GM18858 (cell line): ENCODE measurements around the gene PPP1R1C.

Experiments
- ATAC-seq: cut with Tn5 transposase; IDR thresholded peaks from one replicate; pipeline ENCODE4 v1.9.1; 2021; ENCODE audit not compliant: unreplicated experiment

Gene PPP1R1C

DNA sequence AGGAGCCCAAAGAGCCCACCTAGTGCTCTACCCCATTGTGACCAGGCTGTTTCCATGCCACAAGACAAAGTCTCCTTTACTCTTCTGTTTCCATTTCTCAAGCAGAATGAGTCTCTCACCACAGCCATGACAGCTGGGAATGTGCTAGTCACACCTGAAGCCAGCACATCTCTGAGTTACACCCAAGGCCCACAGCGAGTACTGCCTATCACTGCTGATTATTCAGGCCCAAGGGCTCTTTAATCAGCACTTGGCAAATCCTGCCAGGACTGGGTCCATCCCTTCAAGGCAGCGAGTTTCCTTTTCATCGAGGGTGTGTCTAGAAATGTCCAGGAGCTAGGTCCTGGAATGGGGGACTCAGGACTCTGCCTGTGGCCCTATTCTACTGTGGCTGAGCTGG, 14.6 kb upstream of the PPP1R1C start:
- ATAC-seq, result no peak

DNA sequence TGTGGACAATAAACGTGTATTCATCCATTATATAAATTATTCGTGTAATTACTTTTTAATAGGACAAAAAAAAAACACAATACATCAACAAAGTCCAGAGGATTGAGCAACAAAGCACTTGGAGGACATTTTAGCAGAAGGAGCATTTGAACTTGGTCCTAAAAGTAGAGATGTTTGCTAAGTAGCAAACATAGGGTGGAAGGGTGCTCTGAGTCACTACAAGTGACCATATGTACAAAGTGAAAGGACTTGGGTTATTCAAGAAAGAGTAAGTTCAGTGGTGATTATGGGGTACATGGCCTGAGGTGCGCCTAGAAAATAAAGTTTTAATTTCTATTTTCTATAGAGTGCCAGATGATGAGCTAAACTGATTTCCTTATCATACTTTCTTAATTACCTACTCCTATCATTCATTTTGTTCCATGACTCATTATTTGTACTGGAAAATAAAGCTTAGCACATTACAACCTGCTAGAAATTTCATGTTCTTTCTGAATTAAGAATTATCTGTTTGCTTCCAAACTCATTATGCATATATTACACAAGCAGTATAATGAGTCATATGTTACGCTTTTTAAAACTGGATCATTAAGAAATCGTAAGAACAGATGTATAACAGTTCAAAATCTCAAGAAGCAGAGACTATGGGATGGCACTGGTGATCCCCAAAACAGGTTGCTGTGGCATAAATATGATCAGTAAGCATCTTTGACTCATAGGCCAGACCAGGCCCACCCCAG, 13.1 kb upstream of the PPP1R1C start:
- ATAC-seq, result no peak

DNA sequence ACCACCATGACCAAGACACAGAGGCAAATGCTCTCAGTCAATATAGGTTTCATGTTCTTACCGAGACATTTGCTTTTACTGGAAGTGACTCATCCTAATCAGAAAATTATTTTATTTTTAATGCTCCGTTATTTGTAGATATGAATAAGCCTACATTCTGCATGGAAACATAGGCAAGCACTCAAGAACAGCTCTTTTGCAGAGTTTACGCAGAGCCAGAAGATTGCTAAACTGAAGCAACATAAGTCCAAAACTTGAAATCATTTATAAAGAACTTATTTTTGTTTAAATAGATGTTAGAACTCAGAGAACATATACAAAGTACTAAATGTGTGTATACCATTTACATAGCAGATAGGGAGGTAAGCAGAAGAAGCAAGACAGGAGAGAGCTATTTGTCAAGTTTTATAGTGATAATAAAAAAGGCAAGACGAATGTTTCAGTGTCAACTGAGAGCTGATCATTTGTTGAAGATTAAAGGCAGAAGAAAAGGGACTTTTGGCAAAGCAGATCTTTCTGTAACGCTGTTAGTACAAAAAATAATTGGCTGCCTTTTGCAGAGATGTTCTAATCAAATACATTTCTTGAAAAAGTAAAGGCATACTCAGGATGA, 12.4 kb upstream of the PPP1R1C start:
- no peak for ATAC-seq

DNA sequence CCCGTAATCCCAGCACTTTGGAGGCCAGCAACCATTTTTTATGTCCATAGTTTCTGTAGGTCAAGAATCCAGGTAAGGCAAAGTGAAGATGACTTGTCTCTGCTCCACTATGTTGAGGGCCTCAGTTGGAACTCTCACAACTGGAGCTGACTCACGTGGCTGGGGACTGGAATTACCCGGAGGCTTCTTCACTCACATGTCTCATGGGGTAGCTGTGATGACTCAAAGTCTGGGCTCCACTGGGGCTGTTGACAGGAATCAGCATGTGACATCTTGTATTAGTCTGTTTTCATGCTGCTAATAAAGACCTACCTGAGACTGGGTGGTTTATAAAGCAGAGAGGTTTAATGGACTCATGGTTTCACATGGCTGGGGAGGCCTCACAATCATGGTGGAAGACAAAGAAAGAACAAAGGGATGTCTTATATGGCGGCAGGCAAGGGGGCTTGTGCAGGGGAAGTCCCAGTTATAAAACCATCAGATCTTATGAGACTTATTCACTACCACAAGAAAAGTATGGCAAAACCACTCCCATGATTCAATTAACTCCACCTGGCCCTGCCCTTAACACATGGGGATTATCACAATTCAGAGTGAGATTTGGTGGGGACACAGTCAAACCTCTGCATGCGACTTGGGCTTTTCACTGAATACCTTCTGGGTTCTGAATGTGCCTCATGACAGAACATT, 7.8 kb upstream of the PPP1R1C start:
- peak; percentile 61 for ATAC-seq

DNA sequence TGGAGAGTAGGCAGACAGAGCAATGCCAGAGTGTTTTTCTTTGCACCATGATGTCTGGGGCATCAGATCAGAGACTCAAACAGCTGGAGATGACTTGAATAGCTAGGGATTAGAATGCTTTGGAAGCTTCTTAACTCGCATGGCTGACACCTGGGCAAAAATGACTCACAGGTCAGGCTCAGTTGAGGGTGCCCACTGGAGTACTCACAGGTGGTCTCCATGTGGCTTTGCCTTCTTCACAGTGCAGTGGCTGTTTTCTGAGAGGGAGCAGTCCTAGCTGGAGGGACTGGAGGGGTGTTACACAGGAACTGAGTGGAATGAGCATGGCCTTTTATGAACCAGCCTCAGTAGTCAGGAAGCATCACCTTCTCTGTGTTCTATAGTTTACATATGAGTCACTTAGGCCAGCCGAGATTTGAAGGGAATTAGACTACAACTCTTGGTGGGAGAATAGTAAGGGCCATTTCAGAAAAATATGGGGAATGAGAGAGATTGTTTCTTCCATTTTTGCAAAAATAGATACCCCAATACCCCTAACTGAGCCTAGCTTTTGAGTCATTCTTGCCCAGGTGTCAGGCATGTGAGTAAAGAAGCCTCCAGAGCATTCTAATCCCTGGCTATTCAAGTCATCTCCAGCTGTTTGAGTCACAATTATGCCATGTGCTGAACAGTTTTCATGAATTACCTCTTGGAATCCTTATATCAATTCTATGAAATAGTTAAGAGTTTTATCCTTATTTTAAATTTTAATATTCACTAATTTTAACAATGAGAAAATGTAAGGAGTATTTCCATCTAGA, 7.1 kb upstream of the PPP1R1C start:
- ATAC-seq, result no peak

DNA sequence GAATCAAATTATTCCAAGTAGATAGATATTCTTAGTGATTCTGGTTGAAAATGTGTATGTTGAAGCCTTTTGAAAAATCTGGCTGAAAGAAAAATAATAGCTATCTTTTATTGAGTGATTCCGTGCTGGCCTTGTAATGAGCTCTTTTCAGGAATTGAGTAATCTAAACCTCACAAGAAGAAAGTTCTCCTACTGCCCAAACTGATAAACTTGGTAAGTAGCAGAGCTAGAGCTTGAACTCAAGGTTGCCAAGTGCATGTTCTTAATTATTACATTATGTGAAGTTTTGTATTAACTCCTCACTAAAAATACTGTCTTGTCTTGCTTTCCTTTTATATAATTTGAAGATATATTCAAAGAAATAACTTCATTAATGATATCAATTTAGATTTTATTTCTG, 1.6 kb upstream of the PPP1R1C start:
- ATAC-seq, result no peak

DNA sequence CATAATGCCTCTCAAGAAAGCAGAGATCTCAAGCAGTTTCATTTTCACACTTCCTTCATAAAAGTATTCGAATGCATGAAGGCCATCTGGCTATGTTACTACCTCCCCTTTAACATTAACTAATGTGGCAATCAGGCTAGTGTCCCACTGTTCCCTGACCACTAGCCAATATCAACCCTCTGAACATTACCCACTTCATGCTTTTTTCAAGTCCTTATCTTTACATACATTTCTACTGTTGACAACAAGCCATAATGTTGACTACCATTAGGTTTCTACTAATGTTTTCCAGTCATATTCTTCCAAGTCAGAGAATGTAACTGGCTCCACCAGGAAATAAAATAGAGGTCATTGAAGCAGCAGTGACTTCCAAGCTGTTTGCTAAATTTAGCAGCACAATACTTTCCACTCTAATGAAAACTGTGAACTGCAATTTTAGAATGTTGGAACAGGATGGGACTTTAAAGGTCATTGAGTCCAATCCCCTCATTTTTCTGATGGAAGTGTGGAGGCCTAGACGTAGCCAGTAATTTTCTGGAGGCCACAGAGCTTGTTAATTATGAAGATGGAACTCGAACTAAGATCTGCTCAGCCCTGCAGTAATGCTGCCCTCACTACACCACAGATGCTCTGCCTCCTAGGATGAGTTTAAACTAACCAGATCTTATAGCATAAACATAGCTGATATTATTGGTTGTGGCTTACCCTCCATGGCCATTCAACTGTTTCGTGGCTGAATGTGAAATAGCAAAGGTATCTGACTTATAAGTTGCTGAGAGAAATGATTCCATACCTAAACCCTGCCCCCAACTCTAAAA, 630 bp upstream of the PPP1R1C start:
- no peak for ATAC-seq

DNA sequence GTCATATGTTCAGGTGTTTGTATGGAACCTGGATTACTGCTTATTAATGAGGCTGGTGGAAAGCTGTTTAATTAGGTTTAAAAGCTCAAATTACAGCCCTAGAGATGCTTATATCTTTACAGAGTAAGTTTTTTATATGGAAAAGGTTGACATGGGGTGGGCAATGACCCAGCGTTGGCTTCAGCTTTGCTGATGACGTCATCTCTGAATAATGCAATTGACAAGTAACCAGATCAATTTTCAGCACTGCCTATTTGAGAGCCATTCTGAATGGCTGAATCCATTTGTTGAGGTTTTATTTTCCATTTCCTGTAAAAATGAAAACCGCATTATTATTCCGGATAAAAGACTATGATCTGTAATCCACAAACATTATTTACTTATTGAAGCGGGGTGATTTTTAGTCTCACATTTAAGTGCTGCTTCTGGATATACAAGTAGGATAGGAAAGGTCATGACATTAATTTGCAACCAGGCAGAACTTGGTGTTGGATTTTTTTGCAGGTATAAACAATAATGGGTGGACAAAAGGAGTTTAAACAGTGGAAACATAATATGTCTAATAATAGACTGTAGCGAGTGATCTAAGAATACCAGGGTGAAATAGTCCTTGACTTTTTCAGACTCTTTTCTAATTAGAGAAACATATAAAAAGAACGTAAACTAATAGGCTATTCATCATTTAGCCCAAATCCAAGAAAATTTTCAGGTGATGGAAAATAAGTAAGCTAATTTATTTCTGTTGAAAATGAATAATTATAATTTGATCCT, 2.7 kb downstream of the PPP1R1C start:
- no peak for ATAC-seq

DNA sequence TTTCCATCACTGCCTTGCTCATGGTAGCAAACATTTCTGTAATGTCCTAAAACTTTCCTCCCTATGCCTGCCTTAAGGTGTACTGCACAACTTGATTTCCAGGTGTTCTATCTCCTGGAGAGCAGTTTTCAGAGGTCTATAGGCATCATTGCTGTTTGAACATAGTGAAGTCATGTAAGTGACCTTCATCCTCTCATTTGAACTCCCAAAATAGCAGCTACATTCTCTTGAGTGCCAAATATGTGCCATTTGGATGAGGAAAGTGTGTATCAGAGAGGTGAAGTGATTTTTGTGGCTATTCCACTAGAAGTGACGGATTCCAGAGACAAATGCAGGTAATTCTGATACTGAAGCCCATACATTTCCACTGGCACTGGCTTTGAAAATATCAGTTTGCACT, 3.4 kb downstream of the PPP1R1C start:
- no peak for ATAC-seq

DNA sequence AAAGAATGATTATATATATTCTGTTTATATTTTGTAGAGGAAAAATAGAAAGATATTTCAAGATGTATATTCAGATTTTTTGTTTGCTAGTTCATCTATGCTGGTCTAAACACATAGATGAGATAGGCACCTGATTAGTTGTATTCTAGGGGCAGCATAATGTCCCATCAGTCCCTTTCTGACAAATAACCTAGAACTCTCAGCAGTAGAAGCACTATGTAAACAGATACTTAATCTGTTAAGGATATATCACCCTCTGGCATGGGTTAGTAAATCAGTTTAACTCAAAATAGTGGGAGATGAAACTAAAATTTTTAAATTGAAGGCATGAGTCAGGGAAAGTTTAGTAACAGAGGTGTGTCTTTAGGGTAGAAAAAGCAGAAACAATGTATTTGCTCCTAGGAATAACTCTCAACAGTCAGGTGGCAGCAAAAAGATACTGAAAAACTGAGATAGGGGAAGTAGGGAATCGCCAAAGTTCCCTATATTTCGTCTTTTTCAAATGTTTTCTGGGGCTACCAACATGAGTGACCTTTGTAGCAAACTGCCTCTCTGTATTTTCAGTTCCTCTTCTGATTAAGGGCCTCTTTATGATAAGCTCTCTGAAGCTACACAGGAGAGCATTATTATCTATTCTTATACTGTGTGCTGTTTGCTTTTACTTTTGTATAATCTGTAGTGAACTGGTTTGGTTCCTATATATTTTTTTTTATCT, 5.7 kb downstream of the PPP1R1C start:
- ATAC-seq, result peak; percentile 94

DNA sequence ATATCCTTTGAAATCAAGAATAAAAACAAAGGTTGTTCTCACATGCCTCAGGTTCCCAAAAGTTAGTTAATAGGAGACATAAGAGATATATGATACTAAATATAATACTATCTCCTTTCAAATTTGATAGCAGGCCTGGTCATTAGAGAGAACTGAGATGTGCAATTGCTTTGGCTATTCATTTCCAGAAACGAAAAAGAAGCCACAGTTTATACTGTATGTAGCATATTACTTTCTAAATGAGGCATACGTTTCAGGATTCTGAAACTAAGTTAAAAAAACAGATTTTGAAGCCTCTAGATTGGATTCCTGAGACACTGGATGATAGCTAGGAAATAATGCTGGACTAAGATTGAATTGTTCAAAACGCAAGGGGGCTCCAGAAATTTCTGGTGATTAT, 7.1 kb downstream of the PPP1R1C start:
- peak; percentile 84 for ATAC-seq

DNA sequence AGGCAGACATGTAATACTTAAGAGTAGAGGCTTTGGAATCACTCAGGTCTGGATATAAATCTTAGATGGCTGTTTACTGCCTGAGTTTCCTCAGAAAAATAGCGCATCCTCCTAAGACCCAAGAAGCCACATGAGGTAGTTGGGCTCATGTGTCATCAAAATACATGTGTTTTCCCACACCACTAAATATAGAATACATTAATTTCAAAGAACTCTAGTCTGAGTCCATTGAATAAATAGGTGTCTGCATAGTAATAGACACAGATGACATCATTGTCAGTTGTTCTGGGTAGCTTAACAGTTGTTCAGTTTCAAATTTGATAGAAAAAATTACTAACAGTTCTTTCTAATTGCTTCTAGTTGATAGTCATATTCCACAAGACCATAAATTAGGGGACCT, 9.6 kb downstream of the PPP1R1C start:
- ATAC-seq, result no peak

DNA sequence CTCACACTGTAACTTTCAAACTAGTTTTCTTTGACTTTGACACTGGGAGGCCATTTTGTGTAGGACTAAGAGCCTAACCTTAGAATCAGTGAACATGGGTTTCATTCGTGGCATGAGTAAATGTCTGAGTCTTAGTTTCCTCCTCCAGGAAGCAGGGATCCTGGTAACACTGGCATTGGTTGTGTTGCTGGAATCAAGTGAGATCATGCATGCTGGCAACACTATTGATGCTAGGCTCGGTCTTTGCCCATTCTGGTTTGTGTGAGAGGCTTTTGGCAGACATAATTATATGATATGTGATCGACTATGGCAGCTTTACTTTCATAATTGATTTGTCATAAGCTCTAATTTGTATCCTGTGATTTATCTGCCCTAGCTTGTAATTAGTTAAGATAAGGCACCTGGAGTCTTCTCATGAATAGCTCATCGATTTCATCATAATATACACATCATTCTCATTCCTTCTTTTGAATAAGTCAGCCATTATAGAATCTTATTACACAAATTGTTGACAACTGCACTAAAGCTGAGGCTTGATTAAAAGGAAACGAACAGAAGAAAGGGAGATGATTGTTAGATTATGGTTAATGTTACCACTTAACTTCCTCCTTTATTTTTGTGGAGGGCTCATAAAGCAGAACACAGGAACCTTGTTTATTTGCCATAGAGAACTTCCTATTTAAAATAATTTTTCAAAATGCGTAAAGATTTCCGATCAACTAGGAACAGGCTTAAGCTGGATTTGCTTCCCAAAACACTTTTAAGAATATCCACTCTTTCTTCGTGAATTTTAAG, 12.6 kb downstream of the PPP1R1C start:
- ATAC-seq, result no peak

DNA sequence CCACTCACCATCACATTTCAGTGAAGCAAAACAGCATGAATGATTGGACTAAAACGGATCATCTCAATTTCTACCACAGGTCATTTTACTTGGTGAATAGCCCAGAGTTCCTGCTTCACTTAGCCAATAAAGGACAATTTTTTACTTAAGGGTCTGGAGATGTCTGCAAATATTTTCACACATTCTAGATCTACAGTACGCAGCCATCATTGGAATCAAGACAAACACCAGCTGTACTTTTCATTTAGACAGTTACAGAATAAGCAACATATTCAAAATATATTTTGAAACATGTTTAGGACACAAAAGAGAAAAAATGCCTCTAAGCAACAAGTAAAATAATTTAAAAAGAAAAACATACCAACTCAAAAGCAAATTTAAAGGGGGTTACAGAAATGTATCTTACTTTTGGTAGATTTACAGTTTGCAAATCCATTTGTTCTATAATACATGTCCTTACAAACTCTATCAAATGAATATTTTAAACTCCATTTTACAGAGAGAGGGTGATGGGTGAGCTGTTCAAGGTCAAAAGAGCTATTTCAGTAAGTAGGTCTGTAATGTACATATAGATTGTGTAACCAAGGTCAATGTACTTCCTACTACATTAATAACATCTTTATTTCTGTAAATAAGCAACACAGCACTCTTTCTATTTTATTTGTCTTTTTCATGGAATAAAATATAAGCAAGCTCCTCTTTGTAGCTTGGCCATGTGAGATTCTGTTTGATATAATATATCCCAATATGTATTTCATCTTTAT, 13.4 kb downstream of the PPP1R1C start:
- ATAC-seq, result no peak

DNA sequence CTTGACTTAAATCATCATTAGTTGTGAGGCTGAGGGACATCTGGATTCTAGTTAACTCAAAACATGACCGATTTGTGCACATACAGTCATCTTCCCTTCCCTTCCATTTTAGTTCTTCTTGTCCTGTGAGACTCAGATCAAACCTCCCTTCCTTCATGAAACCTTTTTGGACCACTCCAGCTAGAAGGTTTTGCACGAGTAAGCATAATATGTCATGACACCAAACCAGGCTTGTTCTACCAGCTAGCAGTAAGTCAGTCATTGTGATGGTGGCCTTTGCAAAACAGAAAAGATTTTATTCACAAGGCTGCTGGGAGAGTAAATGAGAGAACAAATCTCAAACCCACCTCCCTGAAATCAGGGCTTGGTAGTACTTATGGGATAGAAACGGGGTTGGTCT, 14.3 kb downstream of the PPP1R1C start:
- no peak for ATAC-seq

DNA sequence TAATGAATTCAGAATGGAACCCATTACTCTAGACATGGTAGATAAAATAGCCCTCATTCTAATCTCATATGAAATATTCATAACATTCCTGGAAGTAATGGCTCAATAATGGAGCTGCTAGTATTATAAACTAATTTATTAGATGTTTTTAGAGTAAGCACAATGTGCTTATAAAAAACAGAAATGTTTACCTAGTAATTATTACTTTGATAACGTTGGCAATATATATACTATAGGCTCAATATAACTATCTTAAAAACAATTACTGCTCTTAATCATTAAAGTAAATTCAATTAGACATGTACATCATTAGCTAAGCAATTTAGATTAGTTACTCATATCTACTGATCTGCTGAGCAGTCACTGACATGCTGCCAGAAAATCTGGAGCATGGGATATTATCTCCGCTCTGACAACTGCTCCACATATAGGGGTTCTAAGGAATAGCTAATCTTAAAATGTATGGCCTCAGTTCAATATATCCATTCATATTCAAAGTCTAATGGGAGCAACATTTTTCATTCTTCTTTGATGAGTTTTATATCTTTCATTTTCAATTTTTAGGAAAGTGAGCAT, 19.4 kb downstream of the PPP1R1C start:
- no peak for ATAC-seq

DNA sequence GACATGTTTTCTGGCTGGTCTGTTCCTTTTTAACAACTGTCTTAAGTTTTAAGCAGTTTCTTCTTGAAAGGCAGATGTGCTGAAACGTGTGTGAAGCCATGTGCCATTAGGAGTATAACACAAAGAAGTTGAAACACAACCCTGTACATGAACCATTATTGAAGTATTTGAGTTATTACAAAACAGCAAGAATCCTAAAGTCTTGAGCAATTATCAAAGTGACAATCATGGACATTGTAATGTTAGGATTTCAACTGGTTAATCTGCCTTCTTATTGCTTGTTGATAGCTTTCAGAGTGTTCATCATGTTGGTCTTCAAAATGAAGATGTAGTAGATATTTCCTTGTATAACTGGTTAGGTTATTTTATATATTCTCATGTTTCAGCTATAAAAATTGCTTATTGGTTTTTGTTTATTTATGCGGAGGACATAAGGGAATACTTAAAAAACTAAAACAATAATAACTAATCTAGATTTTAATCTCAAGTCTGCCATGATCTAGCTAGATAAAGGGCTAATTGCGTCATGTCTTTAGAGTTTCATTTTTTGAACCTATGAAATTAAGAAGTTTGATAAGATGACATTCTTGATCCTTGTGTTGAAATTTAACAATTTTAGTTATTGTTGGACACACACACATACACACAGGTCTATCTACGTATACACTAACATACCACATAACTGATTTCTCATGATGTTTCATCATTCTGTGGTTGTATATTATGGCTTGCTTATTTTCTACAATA, 21.1 kb downstream of the PPP1R1C start:
- no peak for ATAC-seq
